Measurements from ENCODE around the gene OTOA.
"Not testable (repeated sequence)": the region's sequence is repeated elsewhere in the genome, so short reads cannot be mapped to it uniquely, and the experiment has no call there.

OTOA gene

DNA sequence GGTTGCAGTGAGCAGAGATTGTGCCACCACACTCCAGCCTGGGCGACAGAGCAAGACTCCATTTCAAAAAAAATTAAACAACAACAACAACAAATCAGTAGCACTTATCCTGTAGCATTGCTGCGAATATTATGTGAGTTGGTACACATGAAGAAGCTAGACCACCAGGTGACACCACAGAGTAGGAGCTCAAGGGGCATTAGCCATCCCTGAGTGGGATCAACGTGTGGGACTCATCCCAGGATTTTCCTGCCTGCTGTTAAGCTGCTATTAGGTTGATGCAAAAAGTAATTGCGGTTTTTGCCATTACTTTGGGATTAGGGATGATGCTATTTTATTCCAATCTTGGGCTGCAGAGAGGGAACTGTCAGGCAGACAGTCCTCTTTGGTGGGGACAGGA lies 47.2 kb downstream of the OTOA start:
- Histone ChIP-seq H3K4me3 (ENCODE audit: insufficient read length, low read depth) (no peak overlapping the region), H3K27me3 (ENCODE audit: insufficient read depth, insufficient read length) (peaks cover 8% of the 10 kb centered on the region), H3K4me1 (ENCODE audit: insufficient read depth, insufficient read length) (no peaks in the 10 kb centered on the region), H3K9me3 (ENCODE audit: insufficient read depth, low read length) (no peaks in the 10 kb centered on the region), H3K36me3 (ENCODE audit: insufficient read depth, insufficient read length, low read length) (no peaks in the 10 kb centered on the region), H3K9ac (ENCODE audit: insufficient read length, low read depth) (no peak overlapping the region)
- no peak for TF ChIP-seq ZNF274 (IDR thresholded peaks at IDR 0.05; ENCODE audit: low read depth, low read length)
- TF ChIP-seq SUZ12 (IDR thresholded peaks at IDR 0.05; ENCODE audit: extremely low read depth, insufficient read depth, insufficient read length): no peak
- no peak for TF ChIP-seq YY1 (IDR thresholded peaks at IDR 0.05; ENCODE audit: insufficient read depth, insufficient read length)
- no peak for DNase-seq (ENCODE audit: low read depth, low spot score)

DNA sequence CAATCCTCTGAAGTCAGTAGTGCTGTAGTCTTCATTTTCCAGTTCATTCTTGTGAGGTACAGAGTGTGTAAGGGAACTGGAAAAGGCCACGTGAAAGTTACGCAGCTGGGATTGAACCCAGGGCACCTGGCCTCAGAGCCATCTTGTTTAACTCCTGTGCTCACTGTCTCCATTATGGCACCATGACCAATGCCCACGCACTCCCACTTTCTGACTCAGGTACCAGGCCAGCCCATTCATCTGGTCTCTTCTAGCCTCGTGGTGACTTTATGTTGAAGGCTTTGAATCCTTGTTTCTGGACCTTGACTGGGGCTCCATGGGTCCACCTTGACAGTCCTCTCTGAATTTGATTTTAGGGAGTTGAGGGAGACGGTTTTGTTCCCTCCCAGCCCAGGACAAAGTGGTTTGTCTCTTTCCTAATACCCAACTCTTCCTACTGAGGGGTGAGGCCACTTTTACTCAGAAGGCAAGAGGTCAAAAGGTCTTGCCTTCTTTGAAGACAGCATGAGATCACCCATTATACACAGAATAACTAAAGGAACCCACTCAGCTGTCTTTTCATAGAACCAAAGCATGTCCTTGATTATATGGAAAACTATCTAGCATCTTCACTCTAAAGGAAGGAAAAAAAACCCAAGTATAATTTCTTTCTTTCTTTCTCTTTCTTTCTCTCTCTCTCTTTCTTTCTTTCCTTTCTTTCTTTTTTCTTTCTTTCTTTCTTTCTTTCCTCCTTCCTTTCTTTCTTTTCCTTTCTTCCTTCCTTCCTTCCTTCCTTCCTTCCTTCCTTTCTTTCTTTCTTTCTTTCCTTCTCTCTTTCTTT lies 50.0 kb downstream of the OTOA start:
- H3K27me3 ChIP-seq (ENCODE audit: insufficient read depth, insufficient read length): peaks cover 5% of the 10 kb centered on the region

DNA sequence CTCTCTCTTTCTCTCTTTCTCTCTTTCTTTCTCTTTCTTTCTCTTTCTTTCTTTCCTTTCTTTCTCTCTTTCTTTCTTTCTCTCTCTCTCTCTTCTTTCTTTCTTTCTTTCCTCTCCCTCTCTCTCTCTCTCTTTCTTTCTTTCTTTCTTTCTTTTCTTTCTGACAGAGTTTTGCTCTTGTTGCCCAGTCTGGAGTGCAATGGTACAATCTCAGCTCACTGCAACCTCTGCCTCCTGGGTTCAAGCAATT lies 50.5 kb downstream of the OTOA start:
- not testable (repeated sequence) for H3K9me3 ChIP-seq (ENCODE audit: insufficient read depth, low read length); H3K4me1 ChIP-seq (ENCODE audit: insufficient read depth, insufficient read length); H3K9ac ChIP-seq (ENCODE audit: insufficient read length, low read depth); H3K4me3 ChIP-seq (ENCODE audit: insufficient read length, low read depth); DNase-seq (ENCODE audit: low read depth, low spot score); H3K36me3 ChIP-seq (ENCODE audit: insufficient read depth, insufficient read length, low read length); H3K27me3 ChIP-seq (ENCODE audit: insufficient read depth, insufficient read length)

More for the DNA sequence above, 50.0 kb downstream of the OTOA start:
- DNase-seq (ENCODE audit: low read depth, low spot score): no peak
- Histone ChIP-seq H3K4me3 (ENCODE audit: insufficient read length, low read depth) (no peak overlapping the region), H3K9me3 (ENCODE audit: insufficient read depth, low read length) (no peaks in the 10 kb centered on the region), H3K9ac (ENCODE audit: insufficient read length, low read depth) (no peak overlapping the region), H3K4me1 (ENCODE audit: insufficient read depth, insufficient read length) (no peaks in the 10 kb centered on the region), H3K36me3 (ENCODE audit: insufficient read depth, insufficient read length, low read length) (no peaks in the 10 kb centered on the region)
- TF ChIP-seq ZNF274 (IDR thresholded peaks at IDR 0.05; ENCODE audit: low read depth, low read length) (no peak), YY1 (IDR thresholded peaks at IDR 0.05; ENCODE audit: insufficient read depth, insufficient read length) (no peak), SUZ12 (IDR thresholded peaks at IDR 0.05; ENCODE audit: extremely low read depth, insufficient read depth, insufficient read length) (no peak)

DNA sequence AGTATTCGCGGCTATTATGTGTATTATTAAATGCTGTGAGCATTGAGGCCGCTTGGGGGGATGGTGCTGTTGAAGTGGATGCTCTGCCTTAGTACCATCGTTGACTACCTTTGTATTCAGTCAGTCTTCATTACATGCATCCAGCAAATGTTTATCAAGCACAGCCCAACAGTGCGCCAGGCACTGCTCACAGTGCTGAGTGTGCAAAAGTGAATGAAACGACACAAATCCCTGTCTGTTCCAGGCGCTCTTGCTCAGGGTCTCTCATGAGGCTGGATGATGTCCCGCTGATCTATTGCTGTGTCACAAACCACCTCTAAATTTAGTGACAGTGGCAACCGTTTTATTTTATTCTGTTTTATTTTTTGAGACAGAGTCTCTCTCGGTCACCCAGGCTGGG lies 53.8 kb downstream of the OTOA start:
- DNase-seq (ENCODE audit: low read depth, low spot score): no peak
- no peak overlapping the region for H3K9ac ChIP-seq (ENCODE audit: insufficient read length, low read depth)
- H3K36me3 ChIP-seq (ENCODE audit: insufficient read depth, insufficient read length, low read length): no peaks in the 10 kb centered on the region
- H3K4me1 ChIP-seq (ENCODE audit: insufficient read depth, insufficient read length): no peaks in the 10 kb centered on the region
- no peaks in the 10 kb centered on the region for H3K27me3 ChIP-seq (ENCODE audit: insufficient read depth, insufficient read length)
- TF ChIP-seq SUZ12 (IDR thresholded peaks at IDR 0.05; ENCODE audit: extremely low read depth, insufficient read depth, insufficient read length): no peak
- TF ChIP-seq YY1 (IDR thresholded peaks at IDR 0.05; ENCODE audit: insufficient read depth, insufficient read length): no peak
- TF ChIP-seq ZNF274 (IDR thresholded peaks at IDR 0.05; ENCODE audit: low read depth, low read length): no peak
- H3K4me3 ChIP-seq (ENCODE audit: insufficient read length, low read depth): no peak overlapping the region
- no peaks in the 10 kb centered on the region for H3K9me3 ChIP-seq (ENCODE audit: insufficient read depth, low read length)

DNA sequence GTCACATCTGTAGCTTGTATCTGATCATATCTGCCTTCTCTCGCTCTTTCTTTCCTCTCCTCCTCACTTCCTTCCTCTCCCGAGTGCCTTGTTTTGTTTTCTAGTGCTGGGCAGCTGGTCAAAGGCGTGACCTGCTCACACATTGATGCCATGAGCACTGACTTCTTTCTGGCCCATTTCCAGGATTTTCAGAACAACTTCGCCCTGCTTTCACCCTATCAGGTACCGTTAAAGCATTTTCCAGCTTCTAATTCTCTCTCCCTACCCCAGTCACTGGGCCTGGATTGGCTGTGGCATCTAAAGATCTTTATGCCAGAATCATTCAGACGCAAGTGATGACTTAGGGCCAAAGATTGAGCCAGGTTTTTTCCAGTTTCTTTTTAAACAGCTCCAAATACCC lies 55.5 kb downstream of the OTOA start:
- H3K36me3 ChIP-seq (ENCODE audit: insufficient read depth, insufficient read length, low read length): no peaks in the 10 kb centered on the region

DNA sequence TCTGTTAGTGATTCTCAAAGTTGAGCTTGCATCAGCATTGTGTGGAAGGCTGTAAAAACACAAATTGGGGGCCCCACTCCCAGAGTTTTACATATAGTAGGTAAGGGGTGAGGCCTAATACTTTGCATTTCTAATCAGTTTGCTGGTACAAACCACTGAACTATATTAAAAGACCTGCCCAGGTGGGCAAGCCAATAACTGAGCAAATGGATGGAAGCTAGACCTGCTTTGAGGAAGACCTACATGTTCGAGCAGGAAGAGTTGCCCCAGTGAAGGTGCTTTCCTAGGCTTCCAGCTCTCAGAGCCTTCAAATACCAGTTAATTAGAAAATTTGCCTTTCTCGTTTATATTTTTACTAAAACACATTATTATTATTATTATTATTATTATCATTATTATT lies 56.8 kb downstream of the OTOA start:
- TF ChIP-seq SUZ12 (IDR thresholded peaks at IDR 0.05; ENCODE audit: extremely low read depth, insufficient read depth, insufficient read length) (no peak), YY1 (IDR thresholded peaks at IDR 0.05; ENCODE audit: insufficient read depth, insufficient read length) (no peak), ZNF274 (IDR thresholded peaks at IDR 0.05; ENCODE audit: low read depth, low read length) (no peak)
- H3K4me3 ChIP-seq (ENCODE audit: insufficient read length, low read depth): no peak overlapping the region
- no peaks in the 10 kb centered on the region for H3K4me1 ChIP-seq (ENCODE audit: insufficient read depth, insufficient read length)
- DNase-seq (ENCODE audit: low read depth, low spot score): no peak
- H3K36me3 ChIP-seq (ENCODE audit: insufficient read depth, insufficient read length, low read length): no peaks in the 10 kb centered on the region
- no peaks in the 10 kb centered on the region for H3K9me3 ChIP-seq (ENCODE audit: insufficient read depth, low read length)
- H3K9ac ChIP-seq (ENCODE audit: insufficient read length, low read depth): no peak overlapping the region
- no peaks in the 10 kb centered on the region for H3K27me3 ChIP-seq (ENCODE audit: insufficient read depth, insufficient read length)

More for the DNA sequence above, 55.5 kb downstream of the OTOA start:
- TF ChIP-seq ZNF274 (IDR thresholded peaks at IDR 0.05; ENCODE audit: low read depth, low read length): no peak
- TF ChIP-seq SUZ12 (IDR thresholded peaks at IDR 0.05; ENCODE audit: extremely low read depth, insufficient read depth, insufficient read length): no peak
- no peak for TF ChIP-seq YY1 (IDR thresholded peaks at IDR 0.05; ENCODE audit: insufficient read depth, insufficient read length)
- H3K4me3 ChIP-seq (ENCODE audit: insufficient read length, low read depth): no peak overlapping the region
- no peaks in the 10 kb centered on the region for H3K4me1 ChIP-seq (ENCODE audit: insufficient read depth, insufficient read length)
- DNase-seq (ENCODE audit: low read depth, low spot score): no peak
- no peak overlapping the region for H3K9ac ChIP-seq (ENCODE audit: insufficient read length, low read depth)
- H3K27me3 ChIP-seq (ENCODE audit: insufficient read depth, insufficient read length): no peaks in the 10 kb centered on the region
- no peaks in the 10 kb centered on the region for H3K9me3 ChIP-seq (ENCODE audit: insufficient read depth, low read length)

DNA sequence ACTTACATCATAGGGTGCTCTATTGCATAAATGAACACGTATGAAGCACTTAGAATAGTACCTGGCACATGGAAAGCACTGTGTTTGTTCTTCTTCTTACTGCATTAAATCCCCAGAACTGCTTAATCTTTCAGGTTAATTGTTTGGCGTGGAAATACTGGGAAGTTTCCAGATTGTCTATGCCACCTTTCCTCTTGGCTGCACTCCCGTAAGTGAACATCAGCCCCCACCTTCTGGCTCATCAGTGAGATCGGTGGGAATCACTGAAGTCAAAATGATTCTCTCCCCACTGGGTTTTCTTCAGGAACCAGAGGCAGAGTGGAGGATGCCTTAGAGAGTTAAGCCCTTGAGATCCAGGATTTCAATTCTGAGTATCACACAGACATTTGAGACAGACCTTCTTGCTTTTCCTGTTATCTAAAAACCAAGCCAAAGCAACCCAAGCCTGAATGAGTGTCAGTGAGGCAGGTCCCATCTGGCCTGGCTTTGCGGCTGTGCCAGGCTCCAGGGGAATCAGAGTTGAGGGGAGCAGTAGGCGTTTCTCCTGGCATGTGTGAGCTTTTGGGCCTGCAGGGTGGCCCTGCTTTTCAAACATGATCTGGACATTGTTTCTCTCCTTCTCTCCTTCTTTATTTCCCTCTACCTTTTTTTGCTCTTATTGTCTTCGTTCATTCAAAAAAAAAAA lies 59.1 kb downstream of the OTOA start:
- no peak overlapping the region for H3K9ac ChIP-seq (ENCODE audit: insufficient read length, low read depth)
- no peaks in the 10 kb centered on the region for H3K27me3 ChIP-seq (ENCODE audit: insufficient read depth, insufficient read length)
- H3K4me1 ChIP-seq (ENCODE audit: insufficient read depth, insufficient read length): no peaks in the 10 kb centered on the region
- no peaks in the 10 kb centered on the region for H3K36me3 ChIP-seq (ENCODE audit: insufficient read depth, insufficient read length, low read length)
- H3K4me3 ChIP-seq (ENCODE audit: insufficient read length, low read depth): no peak overlapping the region
- TF ChIP-seq YY1 (IDR thresholded peaks at IDR 0.05; ENCODE audit: insufficient read depth, insufficient read length) (no peak), ZNF274 (IDR thresholded peaks at IDR 0.05; ENCODE audit: low read depth, low read length) (no peak), SUZ12 (IDR thresholded peaks at IDR 0.05; ENCODE audit: extremely low read depth, insufficient read depth, insufficient read length) (no peak)
- no peaks in the 10 kb centered on the region for H3K9me3 ChIP-seq (ENCODE audit: insufficient read depth, low read length)
- no peak for DNase-seq (ENCODE audit: low read depth, low spot score)
